DOHH2 (cell line): ENCODE measurements around the gene RNASEH2A.
A peak's percentile ranks its signal among the peaks of the same experiment; 100 is the strongest.

Experiments
- H3F3A ChIP-seq: fragments of 200-600 bp; sonication (generic), shearing (Covaris generic); 2 replicates; pipeline ENCODE4 v1.6.0; 2016; ENCODE audit warnings: antibody characterized with exemption, mild to moderate bottlenecking; ENCODE audit not compliant: control insufficient read depth, insufficient read depth
- H3K27ac ChIP-seq: fragments of 200-600 bp; sonication (generic); 2 replicates; pipeline ENCODE4 v1.5.1; 2014; ENCODE audit warnings: low read depth, mild to moderate bottlenecking, low read length, moderate library complexity
- H3K27me3 ChIP-seq: fragments of 200-600 bp; sonication (generic); 2 replicates; pipeline ENCODE4 v1.6.1; 2014; ENCODE audit warnings: mild to moderate bottlenecking, low read length, mixed read lengths; ENCODE audit not compliant: control insufficient read depth
- H3K36me3 ChIP-seq: fragments of 200-600 bp; sonication (generic); 2 replicates; pipeline ENCODE4 v1.6.1; 2014; ENCODE audit warnings: mild to moderate bottlenecking, low read length, moderate library complexity, mixed read lengths; ENCODE audit not compliant: control insufficient read depth
- H3K4me1 ChIP-seq: fragments of 200-600 bp; sonication (generic); 2 replicates; pipeline ENCODE4 v1.6.1; 2014; ENCODE audit warnings: mild to moderate bottlenecking, low read length, mixed read lengths; ENCODE audit not compliant: control insufficient read depth
- H3K4me2 ChIP-seq: fragments of 200-600 bp; sonication (generic); 2 replicates; pipeline ENCODE4 v1.6.0; 2014; ENCODE audit warnings: mild to moderate bottlenecking, low read length, moderate library complexity
- H3K4me3 ChIP-seq: fragments of 200-600 bp; sonication (generic); 2 replicates; pipeline ENCODE4 v1.5.1; 2014; ENCODE audit warnings: mild to moderate bottlenecking, low read length, mixed read lengths
- H3K79me2 ChIP-seq: fragments of 200-600 bp; sonication (generic); 2 replicates; pipeline ENCODE4 v1.6.1; 2014; ENCODE audit warnings: mild to moderate bottlenecking, low read length, mixed read lengths; ENCODE audit not compliant: control insufficient read depth
- H3K9me2 ChIP-seq: fragments of 200-600 bp; sonication (generic); replicated peaks from 2 replicates; pipeline ENCODE4 v1.6.1; 2014; ENCODE audit warnings: mild to moderate bottlenecking, low read length, mixed read lengths; ENCODE audit not compliant: control insufficient read depth
- H3K9me3 ChIP-seq: fragments of 200-600 bp; sonication (generic); 2 replicates; pipeline ENCODE4 v1.6.1; 2014; ENCODE audit warnings: antibody characterized with exemption, low read length, mixed read lengths; ENCODE audit not compliant: control insufficient read depth, insufficient read depth
- H4K20me1 ChIP-seq: fragments of 200-600 bp; sonication (generic); 2 replicates; pipeline ENCODE4 v1.6.0; 2014; ENCODE audit warnings: low read depth, mild to moderate bottlenecking, antibody characterized with exemption, low read length, moderate library complexity; ENCODE audit not compliant: control insufficient read depth, insufficient read depth
- EZH2phosphoT487 ChIP-seq: fragments of 200-600 bp; sonication (generic); IDR thresholded peaks from 2 replicates; pipeline ENCODE4 v1.6.1; 2017; ENCODE audit warnings: borderline replicate concordance, mild to moderate bottlenecking, antibody characterized with exemption, low read length, moderate library complexity, mixed read lengths
- TF ChIP-seq, protein P1 (sequence below): fragments of 200-600 bp; sonication (generic); IDR thresholded peaks from one replicate; pipeline ENCODE4 v1.5.1; 2014; ENCODE audit warnings: antibody characterized with exemption, mild to moderate bottlenecking, low read depth, low read length; ENCODE audit not compliant: poor library complexity, severe bottlenecking

RNASEH2A gene

DNA sequence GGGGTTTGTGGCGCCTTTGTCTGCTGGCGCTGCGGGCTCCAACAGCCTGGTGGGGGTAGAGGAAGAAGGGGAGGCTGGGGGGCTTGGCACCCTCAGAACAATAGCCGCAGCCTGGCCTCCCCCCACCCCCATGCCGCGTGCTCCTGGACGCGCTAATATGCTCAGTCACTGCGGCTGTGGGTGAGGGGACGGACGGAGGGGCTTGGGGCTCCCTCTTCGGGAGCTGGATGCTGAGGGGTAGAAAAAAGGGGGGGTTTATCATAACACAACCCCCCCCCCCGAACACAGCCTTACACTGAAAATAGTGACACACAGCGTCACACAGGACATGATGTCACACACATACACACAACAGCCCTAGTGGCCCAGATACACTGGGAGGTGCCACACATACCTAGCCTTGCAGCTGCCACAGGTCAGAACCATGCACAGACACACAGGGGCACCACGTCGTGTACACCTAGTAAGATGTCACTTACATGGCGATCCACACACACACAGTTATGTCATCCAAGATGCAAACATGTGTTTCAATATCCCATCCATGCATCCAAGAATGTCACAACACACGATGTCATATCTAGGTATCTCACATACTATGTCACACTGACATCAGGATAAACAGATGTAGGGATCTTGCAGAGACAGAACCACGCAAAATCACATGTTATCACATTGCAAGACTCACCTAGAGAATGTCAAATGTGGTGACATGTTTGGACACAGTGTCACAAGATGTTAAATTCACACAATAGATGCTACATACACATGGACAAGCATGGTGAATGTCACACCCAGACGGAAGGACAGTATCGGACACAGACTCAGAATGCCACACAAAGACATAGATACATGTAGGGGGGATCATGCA lies 32.7 kb downstream of the RNASEH2A start:
- peaks cover 11% of the 10 kb centered on the region; the same call in 1 of the 2 replicates for H4K20me1 ChIP-seq
- peaks cover 17% of the 10 kb centered on the region for H3K27me3 ChIP-seq
- H3K36me3 ChIP-seq, result no peaks in the 10 kb centered on the region
- no peak for TF ChIP-seq EZH2phosphoT487
- TF ChIP-seq, protein P1, sequence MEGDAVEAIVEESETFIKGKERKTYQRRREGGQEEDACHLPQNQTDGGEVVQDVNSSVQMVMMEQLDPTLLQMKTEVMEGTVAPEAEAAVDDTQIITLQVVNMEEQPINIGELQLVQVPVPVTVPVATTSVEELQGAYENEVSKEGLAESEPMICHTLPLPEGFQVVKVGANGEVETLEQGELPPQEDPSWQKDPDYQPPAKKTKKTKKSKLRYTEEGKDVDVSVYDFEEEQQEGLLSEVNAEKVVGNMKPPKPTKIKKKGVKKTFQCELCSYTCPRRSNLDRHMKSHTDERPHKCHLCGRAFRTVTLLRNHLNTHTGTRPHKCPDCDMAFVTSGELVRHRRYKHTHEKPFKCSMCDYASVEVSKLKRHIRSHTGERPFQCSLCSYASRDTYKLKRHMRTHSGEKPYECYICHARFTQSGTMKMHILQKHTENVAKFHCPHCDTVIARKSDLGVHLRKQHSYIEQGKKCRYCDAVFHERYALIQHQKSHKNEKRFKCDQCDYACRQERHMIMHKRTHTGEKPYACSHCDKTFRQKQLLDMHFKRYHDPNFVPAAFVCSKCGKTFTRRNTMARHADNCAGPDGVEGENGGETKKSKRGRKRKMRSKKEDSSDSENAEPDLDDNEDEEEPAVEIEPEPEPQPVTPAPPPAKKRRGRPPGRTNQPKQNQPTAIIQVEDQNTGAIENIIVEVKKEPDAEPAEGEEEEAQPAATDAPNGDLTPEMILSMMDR, result no peak
- H3K4me1 ChIP-seq, result peaks cover 56% of the 10 kb centered on the region
- no peaks in the 10 kb centered on the region for H3K9me3 ChIP-seq
- H3K4me3 ChIP-seq, result peak overlapping the region; percentile 69
- no peaks in the 10 kb centered on the region for H3K9me2 ChIP-seq
- no peaks in the 10 kb centered on the region for H3K79me2 ChIP-seq
- no peak overlapping the region for H3K27ac ChIP-seq
- peak overlapping the region; percentile 64 for H3K4me2 ChIP-seq
- peaks cover 21% of the 10 kb centered on the region for H3F3A ChIP-seq

DNA sequence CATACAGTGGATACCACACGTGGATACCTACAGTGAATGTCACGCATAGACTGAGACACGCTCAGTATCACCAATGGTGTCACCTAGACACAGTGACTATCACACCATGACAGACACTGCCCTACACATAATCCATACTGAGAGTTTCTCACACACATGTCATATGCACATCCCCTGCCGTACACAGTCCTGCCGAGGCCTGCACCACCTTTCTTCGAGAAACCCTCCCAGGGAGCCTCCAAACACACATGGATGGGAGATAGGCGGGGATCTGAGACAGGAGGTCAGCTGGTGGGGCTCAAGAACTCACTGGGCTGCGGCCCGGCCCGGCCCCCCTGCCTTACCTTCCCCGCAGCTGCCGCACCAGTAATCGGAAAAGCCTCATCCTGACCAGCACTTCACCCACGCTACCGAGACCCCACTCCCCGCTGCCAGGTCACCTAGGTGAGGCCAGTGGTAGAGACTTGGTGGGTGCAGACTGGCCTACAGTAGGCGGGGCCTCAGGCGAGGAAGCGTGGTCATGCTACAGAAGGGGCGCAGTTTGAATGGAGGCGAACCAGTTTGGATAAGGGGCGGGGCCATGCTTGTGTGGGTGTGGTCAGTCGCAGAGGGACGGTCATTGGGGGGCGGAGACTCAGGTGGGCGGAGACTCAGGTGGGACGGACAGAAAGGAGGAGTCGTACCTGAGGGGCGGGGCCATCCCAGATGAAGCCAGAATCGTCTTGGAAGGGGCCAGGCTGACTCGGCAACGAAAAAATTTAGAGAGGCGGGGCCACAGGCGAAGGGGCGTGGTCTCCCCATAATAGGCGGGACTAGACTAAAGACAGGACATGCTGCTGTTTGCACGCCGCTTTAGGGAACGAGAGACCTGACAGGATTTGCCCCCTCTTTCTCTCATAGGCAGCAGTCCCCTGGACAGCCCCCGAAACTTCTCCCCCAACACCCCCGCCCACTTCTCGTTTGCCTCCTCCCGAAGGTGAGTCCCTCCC lies 34.0 kb downstream of the RNASEH2A start:
- Histone ChIP-seq H3K36me3 (no peaks in the 10 kb centered on the region), H3K27ac (no peak overlapping the region), H3K4me3 (0 out of 2 replicates have a peak overlapping the region, but pooled peaks have one; percentile 8), H4K20me1 (peaks cover 13% of the 10 kb centered on the region; the same call in 1 of the 2 replicates), H3K79me2 (no peaks in the 10 kb centered on the region), H3K4me2 (peak overlapping the region; percentile 23; the same call in 1 of the 2 replicates), H3K9me3 (no peaks in the 10 kb centered on the region), H3K4me1 (peaks cover 43% of the 10 kb centered on the region), H3F3A (peaks cover 21% of the 10 kb centered on the region), H3K27me3 (peaks cover 6% of the 10 kb centered on the region), H3K9me2 (no peaks in the 10 kb centered on the region)
- TF ChIP-seq, protein P1, result no peak
- TF ChIP-seq EZH2phosphoT487, result no peak

DNA sequence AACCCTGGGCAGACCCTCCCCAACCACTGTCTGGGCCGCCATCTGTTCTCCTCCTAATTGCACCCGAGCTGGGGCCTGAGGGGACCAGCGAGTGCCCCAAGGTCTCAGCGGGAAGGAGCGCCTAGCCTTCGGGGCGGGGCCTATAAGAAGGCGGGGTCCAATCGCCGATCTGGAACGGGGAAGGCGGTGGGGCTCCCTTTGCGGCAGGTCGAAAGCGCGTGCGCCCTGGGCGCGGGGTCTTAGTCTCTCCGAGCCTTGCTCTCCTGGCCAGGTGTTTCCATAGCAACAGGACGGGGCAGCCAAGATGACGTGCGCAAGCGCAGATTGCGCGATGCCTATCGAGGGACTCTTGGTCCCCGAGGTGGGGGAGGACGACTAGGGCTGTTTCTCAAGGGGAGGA lies 34.7 kb downstream of the RNASEH2A start:
- no peak for TF ChIP-seq EZH2phosphoT487
- TF ChIP-seq, protein P1, result no peak
- H4K20me1 ChIP-seq, result peaks cover 13% of the 10 kb centered on the region; the same call in 1 of the 2 replicates
- peaks cover 6% of the 10 kb centered on the region for H3K27me3 ChIP-seq
- peaks cover 36% of the 10 kb centered on the region for H3K4me1 ChIP-seq
- H3K9me3 ChIP-seq, result no peaks in the 10 kb centered on the region
- H3K79me2 ChIP-seq, result no peaks in the 10 kb centered on the region
- no peaks in the 10 kb centered on the region for H3K36me3 ChIP-seq
- H3K4me3 ChIP-seq, result no peak overlapping the region
- no peak overlapping the region for H3K27ac ChIP-seq
- H3K9me2 ChIP-seq, result no peaks in the 10 kb centered on the region
- peak overlapping the region; percentile 23; the same call in 1 of the 2 replicates for H3K4me2 ChIP-seq
- H3F3A ChIP-seq, result peaks cover 21% of the 10 kb centered on the region
